GM23248 (cell line): ENCODE measurements around the gene DCANP1.

Experiments
- EZH2 ChIP-seq: fragments of 200-600 bp; sonication (generic); IDR thresholded peaks from 2 replicates; pipeline ENCODE4 v1.6.1; 2018; ENCODE audit warnings: antibody characterized with exemption, mild to moderate bottlenecking; ENCODE audit not compliant: insufficient read depth, poor library complexity, severe bottlenecking
- EZH2phosphoT487 ChIP-seq: fragments of 200-600 bp; sonication (generic); IDR thresholded peaks from 2 replicates; pipeline ENCODE4 v1.6.1; 2018; ENCODE audit warnings: antibody characterized with exemption, moderate library complexity, mild to moderate bottlenecking, low read depth; ENCODE audit not compliant: insufficient read depth

DNA sequence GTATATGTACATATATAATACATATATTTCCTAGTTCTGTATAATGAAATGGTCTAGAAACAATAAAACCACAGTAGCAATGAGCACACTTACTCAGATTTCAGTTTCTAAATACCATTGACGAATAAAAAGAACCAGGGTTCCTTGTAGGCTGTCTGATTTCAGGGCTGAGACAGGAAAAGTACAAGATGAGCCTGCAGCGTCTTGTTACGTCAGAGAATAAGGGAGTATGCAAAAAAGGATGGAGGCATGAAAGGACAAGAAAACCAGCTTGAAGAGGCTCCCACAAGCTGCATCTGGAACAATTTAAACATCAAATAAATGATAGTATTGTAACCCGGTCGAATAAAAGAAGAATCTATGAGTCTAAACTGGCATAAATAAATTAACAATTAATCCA is 22.8 kb upstream of the DCANP1 start:
- TF ChIP-seq EZH2 (no peak), EZH2phosphoT487 (no peak)
